ENCODE data around the gene RAB36. TPM values are rescaled to one million over a fixed set of nuclear protein-coding genes. Genes with fewer than 3 reads are reported as not detected.

RAB36 gene
- total and polyA plus RNA-seq, 9 of the 15 experiments (the other 6 are each of a cell fraction or from before 2014, with no cell fraction given), result 0.04 to 0.50 (median 0.08) TPM; not detected in 3

DNA sequence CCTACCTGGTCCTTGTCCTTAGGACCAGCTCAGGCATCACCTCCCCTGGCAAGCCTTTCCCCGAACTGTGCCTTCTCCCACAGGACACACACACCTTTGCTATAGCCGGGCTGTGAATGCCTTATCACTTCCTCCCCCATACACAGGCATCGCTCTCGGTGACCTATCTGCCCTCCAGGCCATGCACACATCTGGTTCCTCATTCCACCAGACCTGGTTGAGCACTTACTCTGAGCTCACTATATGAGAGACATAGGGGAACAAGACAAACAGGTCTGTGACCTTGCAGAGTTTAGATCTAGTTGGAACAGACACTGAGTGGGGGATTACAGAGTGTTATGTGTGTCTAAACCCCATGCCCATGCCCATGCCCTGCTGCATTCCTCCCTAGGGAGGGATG is 31.9 kb downstream of the RAB36 start (continued):
- TF ChIP-seq, protein P1, sequence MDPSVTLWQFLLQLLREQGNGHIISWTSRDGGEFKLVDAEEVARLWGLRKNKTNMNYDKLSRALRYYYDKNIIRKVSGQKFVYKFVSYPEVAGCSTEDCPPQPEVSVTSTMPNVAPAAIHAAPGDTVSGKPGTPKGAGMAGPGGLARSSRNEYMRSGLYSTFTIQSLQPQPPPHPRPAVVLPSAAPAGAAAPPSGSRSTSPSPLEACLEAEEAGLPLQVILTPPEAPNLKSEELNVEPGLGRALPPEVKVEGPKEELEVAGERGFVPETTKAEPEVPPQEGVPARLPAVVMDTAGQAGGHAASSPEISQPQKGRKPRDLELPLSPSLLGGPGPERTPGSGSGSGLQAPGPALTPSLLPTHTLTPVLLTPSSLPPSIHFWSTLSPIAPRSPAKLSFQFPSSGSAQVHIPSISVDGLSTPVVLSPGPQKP (CRISPR knock-in tag; IDR thresholded peaks at IDR 0.05), result no peak
- TF ChIP-seq JUND (IDR thresholded peaks at IDR 0.05; ENCODE audit: borderline replicate concordance, low read depth, low read length), result no peak
- TF ChIP-seq JUND (tag; IDR thresholded peaks at IDR 0.05; ENCODE audit: borderline replicate concordance, low read depth, low read length), result no peak
- TF ChIP-seq SP2 (IDR thresholded peaks at IDR 0.05; ENCODE audit: extremely low read depth, low read depth, low read length, poor library complexity, severe bottlenecking), result no peak

DNA sequence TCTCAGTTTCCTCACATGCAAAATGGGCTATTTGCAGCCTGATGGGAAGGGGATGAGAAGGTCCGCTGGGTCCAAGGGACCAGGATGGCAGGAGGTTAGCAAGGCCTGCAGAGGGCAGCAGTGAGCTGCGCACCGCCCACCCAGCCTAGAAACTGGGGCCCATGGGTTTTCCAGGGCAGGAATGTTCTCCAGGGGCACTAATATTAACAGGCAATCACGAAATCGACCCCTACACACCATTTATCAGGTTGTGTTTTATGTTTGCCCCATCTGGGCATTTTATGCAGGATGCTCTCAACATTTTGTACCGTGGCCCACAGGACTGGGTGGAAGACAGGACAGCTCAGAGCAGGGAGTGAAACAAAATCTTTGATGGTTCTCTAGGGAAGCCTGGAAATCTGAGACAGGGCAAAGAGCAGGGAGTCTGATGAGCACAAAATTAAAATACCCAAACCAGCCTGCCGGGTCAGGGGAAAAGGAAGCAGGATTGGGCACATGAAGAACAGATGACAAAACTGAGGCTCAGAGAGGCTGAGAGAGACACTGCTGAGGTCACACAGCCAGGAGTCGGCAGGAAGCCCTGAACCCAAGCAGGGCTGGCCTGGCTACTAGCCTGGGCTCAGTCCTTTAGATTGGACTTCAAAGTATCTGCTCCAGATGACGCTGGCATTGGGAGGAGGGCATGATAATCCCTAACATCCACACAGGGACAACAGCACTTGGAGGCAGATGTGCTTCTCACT is 33.4 kb downstream of the RAB36 start:
- Histone ChIP-seq H3K79me2 (ENCODE audit: control insufficient read depth, insufficient read depth, low read length) (peaks cover 30% of the 10 kb centered on the region), H3K4me3 (no peak overlapping the region), H3K9me1 (ENCODE audit: control insufficient read depth, insufficient read depth, low read length) (peaks cover 30% of the 10 kb centered on the region), H3K9ac (ENCODE audit: insufficient read depth in 1 of 2, low read depth in 2 of 2, low read length in 2 of 2) (peak overlapping the region in 1 of 2 experiments; percentile 95; a peak in 1 of 4 replicates), H3K27ac (ENCODE audit: extremely low read depth, low read depth, low read length) (no peak overlapping the region), H3K36me3 (ENCODE audit: control insufficient read depth, insufficient read depth, low read length) (peaks cover 23% of the 10 kb centered on the region), H2AFZ (ENCODE audit: low read depth, low read length) (peak overlapping the region; percentile 95; the same call in 1 of the 2 replicates), H3K4me2 (ENCODE audit: insufficient read depth, low read length) (peak overlapping the region; percentile 80; the same call in 1 of the 2 replicates), H3K27me3 (ENCODE audit: control insufficient read depth in 2 of 2, insufficient read depth in 2 of 2, low read length in 2 of 2) (no peaks in the 10 kb centered on the region), H3K4me1 (replicated peaks in 1 of 2; ENCODE audit: control insufficient read depth in 2 of 2, insufficient read depth in 2 of 2, low read length in 2 of 2) (peaks cover 63 to 72% of the 10 kb centered on the region in 2 experiments), H4K20me1 (replicated peaks; ENCODE audit: control insufficient read depth, insufficient read depth, low read length) (peaks cover 29% of the 10 kb centered on the region), H3K9me3 (replicated peaks; ENCODE audit: control insufficient read depth, insufficient read depth, low read depth, low read length) (peaks cover 16% of the 10 kb centered on the region)
- DNase-seq (ENCODE audit: extremely low read depth in 1 of 4, low spot score in 3 of 4), result peak; percentile 69 to 100 (median 99)
- BruUV-seq (replicated peaks), result no TSS peak
- FAIRE-seq, result peak; percentile 85
- POLR2A ChIA-PET, result interaction anchor here (0.6 to 86.5 kb wide), 12 partner anchors 8 to 124 kb away, joined by 3 to 3476 read pairs (median 10); partner anchors contain the start of genes BCR, RAB36 and RSPH14
- peak; percentile 57 for ATAC-seq
- WGBS (ENCODE audit: insufficient coverage, low coverage, missing lambda C conversion rate), result 26% methylated on average over 9 of the region's 9 CpGs
- CTCF ChIA-PET (ENCODE audit: low intra/inter-chr PET ratio), result interaction anchor here (0.6 to 11.5 kb wide), 17 partner anchors 10 to 323 kb away, joined by 3 to 800 read pairs (median 9); no protein-coding TSS in a partner anchor
- in situ Hi-C loops (cut with MboI), result loop anchor here (5.0 kb wide), 1 partner anchor 99 kb away; no protein-coding TSS in a partner anchor
- intact Hi-C loops (cut with micrococcal nuclease), result loop anchor here (1.0 to 5.0 kb wide), 5 partner anchors 46 to 219 kb away; no protein-coding TSS in a partner anchor
- no peak for TF ChIP-seq TEAD4 (IDR thresholded peaks at IDR 0.05; ENCODE audit: low read length)
- no peak for TF ChIP-seq TEAD4 (CRISPR knock-in tag; IDR thresholded peaks at IDR 0.05; ENCODE audit: borderline replicate concordance)
- TF ChIP-seq KLF6 (CRISPR knock-in tag; IDR thresholded peaks at IDR 0.05; ENCODE audit: borderline replicate concordance), result no peak
- TF ChIP-seq, protein P2, sequence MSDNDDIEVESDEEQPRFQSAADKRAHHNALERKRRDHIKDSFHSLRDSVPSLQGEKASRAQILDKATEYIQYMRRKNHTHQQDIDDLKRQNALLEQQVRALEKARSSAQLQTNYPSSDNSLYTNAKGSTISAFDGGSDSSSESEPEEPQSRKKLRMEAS (CRISPR knock-in tag; IDR thresholded peaks at IDR 0.05), result no peak
- no peak for TF ChIP-seq RBM22 (IDR thresholded peaks at IDR 0.05; ENCODE audit: low read depth, low read length, poor library complexity, severe bottlenecking)
- TF ChIP-seq EZH2 (IDR thresholded peaks at IDR 0.05; ENCODE audit: borderline replicate concordance, low read depth, low read length), result no peak
- no peak for TF ChIP-seq MAFK (IDR thresholded peaks at IDR 0.05; ENCODE audit: low read length)
- TF ChIP-seq, protein P3, sequence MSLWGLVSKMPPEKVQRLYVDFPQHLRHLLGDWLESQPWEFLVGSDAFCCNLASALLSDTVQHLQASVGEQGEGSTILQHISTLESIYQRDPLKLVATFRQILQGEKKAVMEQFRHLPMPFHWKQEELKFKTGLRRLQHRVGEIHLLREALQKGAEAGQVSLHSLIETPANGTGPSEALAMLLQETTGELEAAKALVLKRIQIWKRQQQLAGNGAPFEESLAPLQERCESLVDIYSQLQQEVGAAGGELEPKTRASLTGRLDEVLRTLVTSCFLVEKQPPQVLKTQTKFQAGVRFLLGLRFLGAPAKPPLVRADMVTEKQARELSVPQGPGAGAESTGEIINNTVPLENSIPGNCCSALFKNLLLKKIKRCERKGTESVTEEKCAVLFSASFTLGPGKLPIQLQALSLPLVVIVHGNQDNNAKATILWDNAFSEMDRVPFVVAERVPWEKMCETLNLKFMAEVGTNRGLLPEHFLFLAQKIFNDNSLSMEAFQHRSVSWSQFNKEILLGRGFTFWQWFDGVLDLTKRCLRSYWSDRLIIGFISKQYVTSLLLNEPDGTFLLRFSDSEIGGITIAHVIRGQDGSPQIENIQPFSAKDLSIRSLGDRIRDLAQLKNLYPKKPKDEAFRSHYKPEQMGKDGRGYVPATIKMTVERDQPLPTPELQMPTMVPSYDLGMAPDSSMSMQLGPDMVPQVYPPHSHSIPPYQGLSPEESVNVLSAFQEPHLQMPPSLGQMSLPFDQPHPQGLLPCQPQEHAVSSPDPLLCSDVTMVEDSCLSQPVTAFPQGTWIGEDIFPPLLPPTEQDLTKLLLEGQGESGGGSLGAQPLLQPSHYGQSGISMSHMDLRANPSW (CRISPR knock-in tag; IDR thresholded peaks at IDR 0.05), result peak; percentile 99
- TF ChIP-seq, protein P4, sequence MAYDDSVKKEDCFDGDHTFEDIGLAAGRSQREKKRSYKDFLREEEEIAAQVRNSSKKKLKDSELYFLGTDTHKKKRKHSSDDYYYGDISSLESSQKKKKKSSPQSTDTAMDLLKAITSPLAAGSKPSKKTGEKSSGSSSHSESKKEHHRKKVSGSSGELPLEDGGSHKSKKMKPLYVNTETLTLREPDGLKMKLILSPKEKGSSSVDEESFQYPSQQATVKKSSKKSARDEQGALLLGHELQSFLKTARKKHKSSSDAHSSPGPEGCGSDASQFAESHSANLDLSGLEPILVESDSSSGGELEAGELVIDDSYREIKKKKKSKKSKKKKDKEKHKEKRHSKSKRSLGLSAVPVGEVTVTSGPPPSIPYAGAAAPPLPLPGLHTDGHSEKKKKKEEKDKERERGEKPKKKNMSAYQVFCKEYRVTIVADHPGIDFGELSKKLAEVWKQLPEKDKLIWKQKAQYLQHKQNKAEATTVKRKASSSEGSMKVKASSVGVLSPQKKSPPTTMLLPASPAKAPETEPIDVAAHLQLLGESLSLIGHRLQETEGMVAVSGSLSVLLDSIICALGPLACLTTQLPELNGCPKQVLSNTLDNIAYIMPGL (CRISPR knock-in tag; IDR thresholded peaks at IDR 0.05), result peak; percentile 98

Data from K562 (cell line).